ENCODE results near the gene PGK2.

The PGK2 gene

GRCh38 chr6:49790341-49790740 is 3.3 kb upstream of the PGK2 start:
- H3K36me3 ChIP-seq (ENCODE audit: insufficient read depth, low read length): no peaks in the 10 kb centered on the region
- H3K27ac ChIP-seq (ENCODE audit: low read depth, low read length): no peak overlapping the region
- no peak overlapping the region for H3K4me3 ChIP-seq (ENCODE audit: low read depth, low read length)
- no peak overlapping the region for H2AFZ ChIP-seq (ENCODE audit: low read length, unreplicated experiment)
- H3K4me1 ChIP-seq (ENCODE audit: control insufficient read depth, insufficient read depth, low read length, unreplicated experiment): no peaks in the 10 kb centered on the region
- no peaks in the 10 kb centered on the region for H3K79me2 ChIP-seq (ENCODE audit: control insufficient read depth, insufficient read depth, low read length, unreplicated experiment)
- H3K27me3 ChIP-seq (ENCODE audit: insufficient read depth, low read length): no peaks in the 10 kb centered on the region

- Histone ChIP-seq H3K27ac (ENCODE audit: low read depth, low read length) (no peak overlapping the region), H3K4me1 (ENCODE audit: control insufficient read depth, insufficient read depth, low read length, unreplicated experiment) (no peaks in the 10 kb centered on the region), H3K27me3 (ENCODE audit: insufficient read depth, low read length) (no peaks in the 10 kb centered on the region), H3K36me3 (ENCODE audit: insufficient read depth, low read length) (no peaks in the 10 kb centered on the region), H3K4me3 (ENCODE audit: low read depth, low read length) (no peak overlapping the region), H3K79me2 (ENCODE audit: control insufficient read depth, insufficient read depth, low read length, unreplicated experiment) (no peaks in the 10 kb centered on the region), H2AFZ (ENCODE audit: low read length, unreplicated experiment) (no peak overlapping the region)
Observed at GRCh38 chr6:49784272-49784671, 2.8 kb downstream of the PGK2 start.

- Histone ChIP-seq H3K27ac (ENCODE audit: low read depth, low read length) (no peak overlapping the region), H3K79me2 (ENCODE audit: control insufficient read depth, insufficient read depth, low read length, unreplicated experiment) (no peaks in the 10 kb centered on the region), H3K4me1 (ENCODE audit: control insufficient read depth, insufficient read depth, low read length, unreplicated experiment) (no peaks in the 10 kb centered on the region), H3K27me3 (ENCODE audit: insufficient read depth, low read length) (no peaks in the 10 kb centered on the region), H3K4me3 (ENCODE audit: low read depth, low read length) (no peak overlapping the region), H2AFZ (ENCODE audit: low read length, unreplicated experiment) (no peak overlapping the region), H3K36me3 (ENCODE audit: insufficient read depth, low read length) (no peaks in the 10 kb centered on the region)
Observed at GRCh38 chr6:49782725-49783124, 4.4 kb downstream of the PGK2 start.

- H3K4me3 ChIP-seq (ENCODE audit: low read depth, low read length): no peak overlapping the region
- H3K27me3 ChIP-seq (ENCODE audit: insufficient read depth, low read length): no peaks in the 10 kb centered on the region
- no peak overlapping the region for H2AFZ ChIP-seq (ENCODE audit: low read length, unreplicated experiment)
Observed at GRCh38 chr6:49782293-49782692, 4.8 kb downstream of the PGK2 start.

GRCh38 chr6:49776444-49776843 is 10.6 kb downstream of the PGK2 start:
- Histone ChIP-seq H3K36me3 (ENCODE audit: insufficient read depth, low read length) (no peaks in the 10 kb centered on the region), H3K79me2 (ENCODE audit: control insufficient read depth, insufficient read depth, low read length, unreplicated experiment) (no peaks in the 10 kb centered on the region), H2AFZ (ENCODE audit: low read length, unreplicated experiment) (no peak overlapping the region), H3K27me3 (ENCODE audit: insufficient read depth, low read length) (no peaks in the 10 kb centered on the region), H3K4me3 (ENCODE audit: low read depth, low read length) (no peak overlapping the region), H3K4me1 (ENCODE audit: control insufficient read depth, insufficient read depth, low read length, unreplicated experiment) (no peaks in the 10 kb centered on the region), H3K27ac (ENCODE audit: low read depth, low read length) (no peak overlapping the region)

More at GRCh38 chr6:49782293-49782692, 4.8 kb downstream of the PGK2 start:
- no peaks in the 10 kb centered on the region for H3K79me2 ChIP-seq (ENCODE audit: control insufficient read depth, insufficient read depth, low read length, unreplicated experiment)
- H3K4me1 ChIP-seq (ENCODE audit: control insufficient read depth, insufficient read depth, low read length, unreplicated experiment): no peaks in the 10 kb centered on the region
- no peak overlapping the region for H3K27ac ChIP-seq (ENCODE audit: low read depth, low read length)
- no peaks in the 10 kb centered on the region for H3K36me3 ChIP-seq (ENCODE audit: insufficient read depth, low read length)

GRCh38 chr6:49775043-49775442 is 12.0 kb downstream of the PGK2 start:
- H3K27me3 ChIP-seq (ENCODE audit: insufficient read depth, low read length): no peaks in the 10 kb centered on the region
- no peak overlapping the region for H3K4me3 ChIP-seq (ENCODE audit: low read depth, low read length)
- H3K27ac ChIP-seq (ENCODE audit: low read depth, low read length): no peak overlapping the region
- H2AFZ ChIP-seq (ENCODE audit: low read length, unreplicated experiment): no peak overlapping the region
- H3K36me3 ChIP-seq (ENCODE audit: insufficient read depth, low read length): no peaks in the 10 kb centered on the region
- H3K4me1 ChIP-seq (ENCODE audit: control insufficient read depth, insufficient read depth, low read length, unreplicated experiment): no peaks in the 10 kb centered on the region
- no peaks in the 10 kb centered on the region for H3K79me2 ChIP-seq (ENCODE audit: control insufficient read depth, insufficient read depth, low read length, unreplicated experiment)

GRCh38 chr6:49772285-49772684 is 14.8 kb downstream of the PGK2 start:
- Histone ChIP-seq H3K27me3 (ENCODE audit: insufficient read depth, low read length) (no peaks in the 10 kb centered on the region), H3K36me3 (ENCODE audit: insufficient read depth, low read length) (no peaks in the 10 kb centered on the region), H3K4me1 (ENCODE audit: control insufficient read depth, insufficient read depth, low read length, unreplicated experiment) (no peaks in the 10 kb centered on the region), H3K79me2 (ENCODE audit: control insufficient read depth, insufficient read depth, low read length, unreplicated experiment) (no peaks in the 10 kb centered on the region), H2AFZ (ENCODE audit: low read length, unreplicated experiment) (no peak overlapping the region), H3K27ac (ENCODE audit: low read depth, low read length) (no peak overlapping the region), H3K4me3 (ENCODE audit: low read depth, low read length) (no peak overlapping the region)

GRCh38 chr6:49766762-49767161 is 20.3 kb downstream of the PGK2 start:
- H3K4me1 ChIP-seq (ENCODE audit: control insufficient read depth, insufficient read depth, low read length, unreplicated experiment): no peaks in the 10 kb centered on the region
- H3K36me3 ChIP-seq (ENCODE audit: insufficient read depth, low read length): no peaks in the 10 kb centered on the region
- no peak overlapping the region for H3K27ac ChIP-seq (ENCODE audit: low read depth, low read length)
- H3K27me3 ChIP-seq (ENCODE audit: insufficient read depth, low read length): no peaks in the 10 kb centered on the region
- no peak overlapping the region for H2AFZ ChIP-seq (ENCODE audit: low read length, unreplicated experiment)
- H3K79me2 ChIP-seq (ENCODE audit: control insufficient read depth, insufficient read depth, low read length, unreplicated experiment): no peaks in the 10 kb centered on the region
- no peak overlapping the region for H3K4me3 ChIP-seq (ENCODE audit: low read depth, low read length)

GRCh38 chr6:49764571-49765236 is 22.4 kb downstream of the PGK2 start:
- H2AFZ ChIP-seq (ENCODE audit: low read length, unreplicated experiment): no peak overlapping the region

GRCh38 chr6:49744259-49744658 is 42.8 kb downstream of the PGK2 start, which contains the start of gene CRISP3:
Gene CRISP3, minus strand, starts transcription at chr6:49744388. Its CDS starts 21 bp downstream, at chr6:49744367.
- no peak within 1 kb of the TSS for H2AFZ ChIP-seq (ENCODE audit: low read length, unreplicated experiment)
- H3K36me3 ChIP-seq (ENCODE audit: insufficient read depth, low read length): no peaks in the 10 kb centered on the region
- no peaks in the 10 kb centered on the region for H3K79me2 ChIP-seq (ENCODE audit: control insufficient read depth, insufficient read depth, low read length, unreplicated experiment)
- H3K4me1 ChIP-seq (ENCODE audit: control insufficient read depth, insufficient read depth, low read length, unreplicated experiment): no peaks in the 10 kb centered on the region
- H3K27ac ChIP-seq (ENCODE audit: low read depth, low read length): no peak within 1 kb of the TSS
- H3K4me3 ChIP-seq (ENCODE audit: low read depth, low read length): no peak within 1 kb of the TSS
- 0 out of 2 replicates have a peak, but pooled peaks cover 4% of the 10 kb centered on the region for H3K27me3 ChIP-seq (ENCODE audit: insufficient read depth, low read length)

More at GRCh38 chr6:49764571-49765236, 22.4 kb downstream of the PGK2 start:
- Histone ChIP-seq H3K27ac (ENCODE audit: low read depth, low read length) (no peak overlapping the region), H3K27me3 (ENCODE audit: insufficient read depth, low read length) (no peaks in the 10 kb centered on the region), H3K4me1 (ENCODE audit: control insufficient read depth, insufficient read depth, low read length, unreplicated experiment) (no peaks in the 10 kb centered on the region), H3K79me2 (ENCODE audit: control insufficient read depth, insufficient read depth, low read length, unreplicated experiment) (no peaks in the 10 kb centered on the region), H3K4me3 (ENCODE audit: low read depth, low read length) (no peak overlapping the region), H3K36me3 (ENCODE audit: insufficient read depth, low read length) (no peaks in the 10 kb centered on the region)

GRCh38 chr6:49743429-49743828 is 43.7 kb downstream of the PGK2 start:
- Histone ChIP-seq H3K27me3 (ENCODE audit: insufficient read depth, low read length) (peaks cover 4% of the 10 kb centered on the region; the same call in 1 of the 2 replicates), H3K36me3 (ENCODE audit: insufficient read depth, low read length) (no peaks in the 10 kb centered on the region), H3K4me3 (ENCODE audit: low read depth, low read length) (no peak overlapping the region), H3K79me2 (ENCODE audit: control insufficient read depth, insufficient read depth, low read length, unreplicated experiment) (no peaks in the 10 kb centered on the region), H2AFZ (ENCODE audit: low read length, unreplicated experiment) (no peak overlapping the region), H3K4me1 (ENCODE audit: control insufficient read depth, insufficient read depth, low read length, unreplicated experiment) (no peaks in the 10 kb centered on the region), H3K27ac (ENCODE audit: low read depth, low read length) (no peak overlapping the region)

All from ACC112 (cell line).